PC-9 (cell line): Measurements from ENCODE around the gene MYO10. TPM values are rescaled to one million over a fixed set of nuclear protein-coding genes. Genes with fewer than 3 reads are reported as not detected.
"Not testable (repeated sequence)": the region's sequence is repeated elsewhere in the genome, so short reads cannot be mapped to it uniquely, and the experiment has no call there.

Source experiments
- BruUV-seq: library from RNA; stranded (reverse); fragments of 400-500 nt; replicated peaks from 2 replicates; lab custom pipeline; 2021; lab: Mats Ljungman, UMichigan
- CTCF ChIA-PET: fragments of 300-600 bp; sonication (Branson Sonifier 250); formaldehyde crosslinking; loops from one replicate; lab custom pipeline; 2022; ENCODE audit warnings: antibody characterized with exemption; lab: Charles Lee
- POLR2A ChIA-PET: fragments of 300-600 bp; sonication (Branson Sonifier 250); formaldehyde crosslinking; loops from one replicate; lab custom pipeline; 2022; ENCODE audit warnings: antibody characterized with exemption; ENCODE audit not compliant: unreplicated experiment; lab: Charles Lee
- DNase-seq, 2 experiments: peaks; one replicate each; pipeline versions ENCODE4 v3.0.0 to v3.0.0-alpha.2; 2015 to 2022; ENCODE audit warnings: mixed read lengths in 1 of 2
- H2AFZ ChIP-seq: fragments of 200-600 bp; sonication (generic); 2 replicates; pipeline ENCODE4 v1.8.1; 2017; ENCODE audit warnings: antibody characterized with exemption
- H3F3A ChIP-seq: fragments of 200-600 bp; sonication (generic); 2 replicates; pipeline ENCODE4 v1.8.1; 2017; ENCODE audit warnings: antibody characterized with exemption, mild to moderate bottlenecking, low read depth; ENCODE audit not compliant: insufficient read depth
- H3K27ac ChIP-seq: fragments of 200-600 bp; sonication (generic); 2 replicates; pipeline ENCODE4 v1.6.1; 2016; ENCODE audit warnings: mixed run types
- H3K27me3 ChIP-seq: fragments of 200-600 bp; sonication (generic); 2 replicates; pipeline ENCODE4 v1.6.1; 2016; ENCODE audit warnings: low read depth, mixed run types; ENCODE audit not compliant: insufficient read depth
- H3K36me3 ChIP-seq: fragments of 200-600 bp; sonication (generic); 2 replicates; pipeline ENCODE4 v1.6.1; 2016; ENCODE audit warnings: low read depth, mixed run types
- H3K4me1 ChIP-seq: fragments of 200-600 bp; sonication (generic); replicated peaks from 2 replicates; pipeline ENCODE4 v1.6.1; 2016; ENCODE audit warnings: mixed run types; ENCODE audit not compliant: insufficient read depth
- H3K4me2 ChIP-seq: fragments of 200-600 bp; sonication (generic); 2 replicates; pipeline ENCODE4 v1.6.1; 2017; ENCODE audit warnings: mixed run types
- H3K4me3 ChIP-seq: fragments of 200-600 bp; sonication (generic); 2 replicates; pipeline ENCODE4 v1.6.1; 2016; ENCODE audit warnings: mixed run types
- H3K79me2 ChIP-seq: fragments of 200-600 bp; sonication (generic); 2 replicates; pipeline ENCODE4 v1.6.1; 2017; ENCODE audit warnings: low read depth, mixed run types
- H3K9me2 ChIP-seq: fragments of 200-600 bp; sonication (generic); 2 replicates; pipeline ENCODE4 v1.8.1; 2017; ENCODE audit warnings: mild to moderate bottlenecking; ENCODE audit not compliant: insufficient read depth
- H3K9me3 ChIP-seq: fragments of 200-600 bp; sonication (generic); 2 replicates; pipeline ENCODE4 v1.8.1; 2016; ENCODE audit warnings: low read depth; ENCODE audit not compliant: insufficient read depth
- H4K20me1 ChIP-seq: fragments of 200-600 bp; sonication (generic); 2 replicates; pipeline ENCODE4 v1.8.1; 2017; ENCODE audit not compliant: insufficient read depth
- CTCF ChIP-seq: fragments of 200-600 bp; sonication (generic); conservative IDR thresholded peaks from 2 replicates; pipeline ENCODE4 v1.6.1; 2017; ENCODE audit warnings: mixed run types, antibody characterized with exemption, mild to moderate bottlenecking, moderate library complexity
- EZH2 ChIP-seq: fragments of 200-600 bp; sonication (generic); IDR thresholded peaks from 2 replicates; pipeline ENCODE4 v1.8.0; 2017; ENCODE audit warnings: antibody characterized with exemption, low read depth
- intact Hi-C: fragments of 100-400 bp; cut with micrococcal nuclease; formaldehyde crosslinking; loops from one replicate; pipeline ENCODE4 v1.10.0; 2022; ENCODE audit not compliant: unreplicated experiment
- total RNA-seq: library from RNA; stranded (reverse); gene quantifications from 2 replicates; pipeline ENCODE4 v1.2.3, GENCODE V29; 2021

Gene MYO10
- total RNA-seq, 1 experiment from 2014 or later, result 92.8 TPM

- H3K4me3 ChIP-seq, result no peak overlapping the region
- no peak overlapping the region for H2AFZ ChIP-seq
- no peaks in the 10 kb centered on the region for H3K79me2 ChIP-seq
- peaks cover 4% of the 10 kb centered on the region; the same call in 1 of the 2 replicates for H3K9me2 ChIP-seq
- no peak overlapping the region for H3K27ac ChIP-seq
- intact Hi-C loops, result no loop called here
- DNase-seq, result no peak
- ChIA-PET POLR2A (no interaction called here), CTCF (no interaction called here)
- H4K20me1 ChIP-seq, result no peaks in the 10 kb centered on the region
- BruUV-seq, result no TSS peak
- no peaks in the 10 kb centered on the region for H3F3A ChIP-seq
- no peaks in the 10 kb centered on the region for H3K4me1 ChIP-seq
- no peaks in the 10 kb centered on the region for H3K36me3 ChIP-seq
- TF ChIP-seq CTCF, result no peak
- no peak for TF ChIP-seq EZH2
- no peak overlapping the region for H3K4me2 ChIP-seq
- H3K9me3 ChIP-seq, result no peaks in the 10 kb centered on the region
- no peaks in the 10 kb centered on the region for H3K27me3 ChIP-seq
Observed at GRCh38 chr5:16659536-16659935, 276.6 kb downstream of the MYO10 start.

GRCh38 chr5:16656561-16657191, 279.4 kb downstream of the MYO10 start:
- no peaks in the 10 kb centered on the region for H3K27me3 ChIP-seq
- TF ChIP-seq CTCF (no peak), EZH2 (no peak)
- H4K20me1 ChIP-seq, result no peaks in the 10 kb centered on the region
- H2AFZ ChIP-seq, result no peak overlapping the region
- no peaks in the 10 kb centered on the region for H3K9me3 ChIP-seq
- no peak overlapping the region for H3K27ac ChIP-seq
- no TSS peak for BruUV-seq
- H3K9me2 ChIP-seq, result peaks cover 5% of the 10 kb centered on the region; the same call in 1 of the 2 replicates
- H3K36me3 ChIP-seq, result no peaks in the 10 kb centered on the region
- CTCF ChIA-PET, result no interaction called here
- no peaks in the 10 kb centered on the region for H3K79me2 ChIP-seq
- intact Hi-C loops, result no loop called here
- no peaks in the 10 kb centered on the region for H3K4me1 ChIP-seq
- POLR2A ChIA-PET, result no interaction called here
- no peak overlapping the region for H3K4me2 ChIP-seq
- no peak for DNase-seq
- no peak overlapping the region for H3K4me3 ChIP-seq
- H3F3A ChIP-seq, result no peaks in the 10 kb centered on the region

- POLR2A ChIA-PET, result no interaction called here
Observed at GRCh38 chr5:16654647-16655334, 281.3 kb downstream of the MYO10 start.

GRCh38 chr5:16648739-16649138, 287.3 kb downstream of the MYO10 start:
- intact Hi-C loops, H3K27ac ChIP-seq: not testable (repeated sequence)

More at GRCh38 chr5:16654647-16655334, 281.3 kb downstream of the MYO10 start:
- peaks cover 5% of the 10 kb centered on the region; the same call in 1 of the 2 replicates for H3K9me2 ChIP-seq
- no peaks in the 10 kb centered on the region for H4K20me1 ChIP-seq
- no peak overlapping the region for H3K27ac ChIP-seq
- intact Hi-C loops, result no loop called here
- H3K9me3 ChIP-seq, result no peaks in the 10 kb centered on the region
- no peak overlapping the region for H3K4me2 ChIP-seq
- CTCF ChIA-PET, result no interaction called here
- DNase-seq, result no peak
- H2AFZ ChIP-seq, result no peak overlapping the region
- no peaks in the 10 kb centered on the region for H3K4me1 ChIP-seq
- no peaks in the 10 kb centered on the region for H3K79me2 ChIP-seq
- TF ChIP-seq EZH2 (no peak), CTCF (no peak)
- H3F3A ChIP-seq, result no peaks in the 10 kb centered on the region
- 0 out of 2 replicates have a peak, but pooled peaks cover 2% of the 10 kb centered on the region for H3K27me3 ChIP-seq
- H3K36me3 ChIP-seq, result no peaks in the 10 kb centered on the region
- no TSS peak for BruUV-seq
- H3K4me3 ChIP-seq, result no peak overlapping the region

More at GRCh38 chr5:16648739-16649138, 287.3 kb downstream of the MYO10 start:
- H2AFZ ChIP-seq, BruUV-seq, H3K9me2 ChIP-seq, H3K4me1 ChIP-seq, H3K36me3 ChIP-seq, H3F3A ChIP-seq, POLR2A ChIA-PET, DNase-seq, H3K9me3 ChIP-seq, H3K4me2 ChIP-seq, H4K20me1 ChIP-seq, CTCF ChIA-PET, H3K4me3 ChIP-seq, H3K79me2 ChIP-seq: not testable (repeated sequence)
- peaks cover 19% of the 10 kb centered on the region for H3K27me3 ChIP-seq
